Astrocyte of the spinal cord (primary cell): Measurements from ENCODE around the gene GSTM3.

Experiments
- DNase-seq: peaks from one replicate; pipeline ENCODE4 v3.0.0; 2011; ENCODE audit warnings: low read depth, low spot score
- H3K4me3 ChIP-seq: 2 replicates; pipeline ENCODE4 v1.5.1; 2011; ENCODE audit warnings: low read depth, mild to moderate bottlenecking, low read length, moderate library complexity
- CTCF ChIP-seq: IDR thresholded peaks from 2 replicates; pipeline ENCODE4 v1.5.1; 2012; ENCODE audit warnings: low read depth, mild to moderate bottlenecking, low read length, inconsistent platforms
- in situ Hi-C: cut with HindIII; loops from 2 replicates; pipeline ENCODE4 v1.10.0; 2017; ENCODE audit warnings: low sequenced_read_pairs

The GSTM3 gene

GRCh38 chr1:109787211-109787844 is 46.5 kb upstream of the GSTM3 start:
- TF ChIP-seq CTCF, result no peak
- DNase-seq, result no peak
- no peak overlapping the region for H3K4me3 ChIP-seq
- in situ Hi-C loops, result loop anchor here (25.0 kb wide), 1 partner anchor 125 kb away; the partner anchor contains the start of gene CSF1

GRCh38 chr1:109786531-109787021 is 45.7 kb upstream of the GSTM3 start:
- in situ Hi-C loops, result loop anchor here (25.0 kb wide), 1 partner anchor 126 kb away; the partner anchor contains the start of gene CSF1
- no peak overlapping the region for H3K4me3 ChIP-seq
- no peak for DNase-seq
- no peak for TF ChIP-seq CTCF

GRCh38 chr1:109786112-109786480 is 45.3 kb upstream of the GSTM3 start:
- no peak overlapping the region for H3K4me3 ChIP-seq
- in situ Hi-C loops, result loop anchor here (25.0 kb wide), 1 partner anchor 126 kb away; the partner anchor contains the start of gene CSF1
- DNase-seq, result no peak
- TF ChIP-seq CTCF, result no peak

- TF ChIP-seq CTCF, result no peak
- DNase-seq, result no peak
- in situ Hi-C loops, result loop anchor here (25.0 kb wide), 1 partner anchor 127 kb away; the partner anchor contains the start of gene CSF1
- H3K4me3 ChIP-seq, result no peak overlapping the region
Observed at GRCh38 chr1:109785446-109786111, 44.7 kb upstream of the GSTM3 start.

- DNase-seq, result no peak
- no peak overlapping the region for H3K4me3 ChIP-seq
- TF ChIP-seq CTCF, result no peak
- in situ Hi-C loops, result loop anchor here (25.0 kb wide), 1 partner anchor 128 kb away; the partner anchor contains the start of gene CSF1
Observed at GRCh38 chr1:109784551-109785252, 43.9 kb upstream of the GSTM3 start.

GRCh38 chr1:109783436-109783835 is 42.6 kb upstream of the GSTM3 start:
- DNase-seq, result no peak
- in situ Hi-C loops, result loop anchor here (25.0 kb wide), 1 partner anchor 129 kb away; the partner anchor contains the start of gene CSF1
- no peak overlapping the region for H3K4me3 ChIP-seq
- TF ChIP-seq CTCF, result no peak
